SK-N-SH treated with all-trans-retinoic acid at 6 μM for 48 hours (cell line): ENCODE measurements around the gene HNRNPUL1.

Source experiments
- ATAC-seq: fragments of 200-7000 bp; cut with Tn5 transposase; 3 replicates; pipeline ENCODE4 v1.9.1; 2020; ENCODE audit warnings: mild to moderate bottlenecking, moderate library complexity
- ARNTL ChIP-seq: fragments of 450-650 bp; formaldehyde crosslinking; IDR thresholded peaks from 2 replicates; pipeline ENCODE4 v1.5.0; 2020; ENCODE audit warnings: low read depth, mild to moderate bottlenecking, moderate library complexity, borderline replicate concordance
- BACH2 ChIP-seq: fragments of 250-450 bp; sonication (Bioruptor Pico); IDR thresholded peaks from 2 replicates; pipeline ENCODE4 v1.9.0; 2021; ENCODE audit warnings: mild to moderate bottlenecking, borderline replicate concordance
- CSDC2 ChIP-seq: fragments of 250-450 bp; sonication (Bioruptor Pico); IDR thresholded peaks from 2 replicates; pipeline ENCODE4 v1.5.0; 2020; ENCODE audit warnings: mild to moderate bottlenecking, moderate library complexity
- ESRRG ChIP-seq: fragments of 250-450 bp; sonication (Bioruptor Pico); IDR thresholded peaks from 2 replicates; pipeline ENCODE4 v1.6.1; 2021; ENCODE audit warnings: mild to moderate bottlenecking
- GLIS3 ChIP-seq: fragments of 250-450 bp; sonication (Bioruptor Pico); IDR thresholded peaks from 2 replicates; pipeline ENCODE4 v1.5.0; 2020; ENCODE audit warnings: mild to moderate bottlenecking, moderate library complexity
- ISL1 ChIP-seq: fragments of 250-450 bp; sonication (Bioruptor Pico); IDR thresholded peaks from 2 replicates; pipeline ENCODE4 v2.1.2; 2022; ENCODE audit warnings: mild to moderate bottlenecking, moderate library complexity
- OSR1 ChIP-seq: fragments of 250-450 bp; sonication (Bioruptor Pico); IDR thresholded peaks from 2 replicates; pipeline ENCODE4 v1.8.0; 2022; ENCODE audit warnings: moderate library complexity, mild to moderate bottlenecking, inconsistent platforms
- PPARA ChIP-seq: fragments of 250-450 bp; sonication (Bioruptor Pico); IDR thresholded peaks from 2 replicates; pipeline ENCODE4 v1.5.0; 2020; ENCODE audit warnings: mild to moderate bottlenecking, borderline replicate concordance
- RARB ChIP-seq: fragments of 250-450 bp; sonication (Bioruptor Pico); IDR thresholded peaks from 2 replicates; pipeline ENCODE4 v1.8.0; 2021; ENCODE audit warnings: mild to moderate bottlenecking, moderate library complexity
- SNAI2 ChIP-seq: fragments of 250-450 bp; sonication (Bioruptor Pico); IDR thresholded peaks from 2 replicates; pipeline ENCODE4 v1.5.0; 2020; ENCODE audit warnings: mild to moderate bottlenecking, moderate library complexity
- TCF4 ChIP-seq: fragments of 250-450 bp; sonication (Bioruptor Pico); IDR thresholded peaks from 2 replicates; pipeline ENCODE4 v1.8.0; 2021; ENCODE audit warnings: mild to moderate bottlenecking, moderate library complexity, borderline replicate concordance
- TOX ChIP-seq: fragments of 250-450 bp; sonication (Bioruptor Pico); IDR thresholded peaks from 2 replicates; pipeline ENCODE4 v1.8.0; 2021; ENCODE audit warnings: mild to moderate bottlenecking, moderate library complexity, borderline replicate concordance
- ZC3H10 ChIP-seq: fragments of 250-450 bp; sonication (Bioruptor Pico); IDR thresholded peaks from 2 replicates; pipeline ENCODE4 v1.5.1; 2021; ENCODE audit warnings: mild to moderate bottlenecking, moderate library complexity
- ZFP30 ChIP-seq: fragments of 450-650 bp; formaldehyde crosslinking; IDR thresholded peaks from 2 replicates; pipeline ENCODE4 v1.5.0; 2022; ENCODE audit warnings: mild to moderate bottlenecking, moderate library complexity
- ZNF565 ChIP-seq: fragments of 450-650 bp; formaldehyde crosslinking; conservative IDR thresholded peaks from 2 replicates; pipeline ENCODE4 v1.5.0; 2020; ENCODE audit warnings: low read depth, mild to moderate bottlenecking, moderate library complexity
- ZNF70 ChIP-seq: fragments of 450-650 bp; formaldehyde crosslinking; IDR thresholded peaks from 2 replicates; pipeline ENCODE4 v1.5.0; 2020; ENCODE audit warnings: mild to moderate bottlenecking, moderate library complexity
- ZNF8 ChIP-seq: fragments of 450-650 bp; formaldehyde crosslinking; IDR thresholded peaks from 2 replicates; pipeline ENCODE4 v1.5.0; 2020; ENCODE audit warnings: mild to moderate bottlenecking, moderate library complexity
- TF ChIP-seq, protein P1 (sequence below): fragments of 250-450 bp; sonication (Bioruptor Pico); IDR thresholded peaks from 2 replicates; pipeline ENCODE4 v1.8.0; 2021; ENCODE audit warnings: low read depth, mild to moderate bottlenecking, moderate library complexity, borderline replicate concordance
- TF ChIP-seq, protein P2 (sequence below): fragments of 250-450 bp; sonication (Bioruptor Pico); IDR thresholded peaks from 2 replicates; pipeline ENCODE4 v1.8.0; 2020; ENCODE audit warnings: mild to moderate bottlenecking, moderate library complexity, borderline replicate concordance
- TF ChIP-seq, protein P3 (sequence below): fragments of 250-450 bp; sonication (Bioruptor Pico); IDR thresholded peaks from 2 replicates; pipeline ENCODE4 v1.5.1; 2021; ENCODE audit warnings: mild to moderate bottlenecking, moderate library complexity
- TF ChIP-seq, protein P4 (sequence below): fragments of 250-450 bp; sonication (Bioruptor Pico); IDR thresholded peaks from 2 replicates; pipeline ENCODE4 v1.5.0; 2020; ENCODE audit warnings: mild to moderate bottlenecking, moderate library complexity

Gene HNRNPUL1

DNA sequence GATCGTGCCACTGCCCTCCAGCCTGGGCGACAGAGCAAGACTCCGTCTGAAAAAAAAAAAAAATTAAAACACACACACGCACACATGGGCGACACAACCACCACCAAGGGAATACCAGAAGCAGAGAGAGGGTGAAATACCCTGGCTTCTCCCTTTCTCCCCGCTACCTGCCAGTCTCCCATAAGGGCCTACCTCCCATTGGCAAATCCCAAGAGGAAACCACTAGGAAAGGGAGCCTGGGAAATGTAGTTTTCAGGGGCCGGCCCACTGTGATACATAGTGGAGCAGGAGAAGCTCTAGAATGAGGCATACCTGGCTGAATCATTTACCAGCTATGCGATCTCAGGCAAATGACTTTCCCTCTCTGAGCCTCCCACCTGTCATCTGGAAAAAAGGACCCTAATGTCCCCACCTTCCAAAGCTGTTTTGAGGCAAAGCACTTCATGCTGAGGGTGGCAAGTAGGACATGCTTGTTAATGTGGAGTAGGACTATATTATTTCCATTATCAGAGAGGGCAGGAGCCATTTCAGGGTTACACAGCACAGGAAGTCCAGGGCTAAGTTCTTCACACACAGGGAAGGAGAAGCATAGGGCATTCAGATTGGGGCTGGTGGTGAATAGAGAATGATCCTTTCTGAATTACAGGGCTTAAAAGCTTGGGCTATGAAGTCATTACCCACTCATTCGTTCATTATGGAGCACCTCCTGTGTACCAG, 14.3 kb upstream of the HNRNPUL1 start:
- peak; percentile 40; the same call in 2 of the 3 replicates for ATAC-seq

DNA sequence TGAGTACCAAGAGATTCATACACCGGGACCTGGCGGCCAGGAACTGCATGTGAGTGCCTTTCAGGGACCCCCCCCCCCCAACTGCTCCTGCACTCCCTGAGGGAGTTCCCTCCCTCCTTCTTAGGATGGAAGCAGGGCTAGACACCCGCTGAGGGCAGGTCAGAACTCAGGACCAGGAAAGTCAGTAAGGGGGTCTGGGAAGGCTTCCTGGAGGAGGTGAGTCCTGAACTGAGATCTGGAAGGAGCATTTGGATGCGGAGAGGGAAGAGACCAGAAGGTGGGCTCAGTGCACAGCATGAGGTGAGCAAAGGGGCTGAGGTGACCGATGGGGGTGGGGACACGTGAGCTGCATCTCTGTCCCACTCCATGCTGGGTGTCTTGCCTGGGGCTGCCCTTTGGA, 10.5 kb upstream of the HNRNPUL1 start:
- TF ChIP-seq CSDC2 (CRISPR knock-in tag) = no peak
- no peak for TF ChIP-seq ZFP30 (CRISPR knock-in tag)
- no peak for TF ChIP-seq PPARA
- TF ChIP-seq ZC3H10 (CRISPR knock-in tag) = no peak
- TF ChIP-seq, protein P1, sequence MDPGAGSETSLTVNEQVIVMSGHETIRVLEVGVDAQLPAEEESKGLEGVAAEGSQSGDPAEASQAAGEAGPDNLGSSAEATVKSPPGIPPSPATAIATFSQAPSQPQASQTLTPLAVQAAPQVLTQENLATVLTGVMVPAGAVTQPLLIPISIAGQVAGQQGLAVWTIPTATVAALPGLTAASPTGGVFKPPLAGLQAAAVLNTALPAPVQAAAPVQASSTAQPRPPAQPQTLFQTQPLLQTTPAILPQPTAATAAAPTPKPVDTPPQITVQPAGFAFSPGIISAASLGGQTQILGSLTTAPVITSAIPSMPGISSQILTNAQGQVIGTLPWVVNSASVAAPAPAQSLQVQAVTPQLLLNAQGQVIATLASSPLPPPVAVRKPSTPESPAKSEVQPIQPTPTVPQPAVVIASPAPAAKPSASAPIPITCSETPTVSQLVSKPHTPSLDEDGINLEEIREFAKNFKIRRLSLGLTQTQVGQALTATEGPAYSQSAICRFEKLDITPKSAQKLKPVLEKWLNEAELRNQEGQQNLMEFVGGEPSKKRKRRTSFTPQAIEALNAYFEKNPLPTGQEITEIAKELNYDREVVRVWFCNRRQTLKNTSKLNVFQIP (CRISPR knock-in tag) = no peak
- TF ChIP-seq, protein P2, sequence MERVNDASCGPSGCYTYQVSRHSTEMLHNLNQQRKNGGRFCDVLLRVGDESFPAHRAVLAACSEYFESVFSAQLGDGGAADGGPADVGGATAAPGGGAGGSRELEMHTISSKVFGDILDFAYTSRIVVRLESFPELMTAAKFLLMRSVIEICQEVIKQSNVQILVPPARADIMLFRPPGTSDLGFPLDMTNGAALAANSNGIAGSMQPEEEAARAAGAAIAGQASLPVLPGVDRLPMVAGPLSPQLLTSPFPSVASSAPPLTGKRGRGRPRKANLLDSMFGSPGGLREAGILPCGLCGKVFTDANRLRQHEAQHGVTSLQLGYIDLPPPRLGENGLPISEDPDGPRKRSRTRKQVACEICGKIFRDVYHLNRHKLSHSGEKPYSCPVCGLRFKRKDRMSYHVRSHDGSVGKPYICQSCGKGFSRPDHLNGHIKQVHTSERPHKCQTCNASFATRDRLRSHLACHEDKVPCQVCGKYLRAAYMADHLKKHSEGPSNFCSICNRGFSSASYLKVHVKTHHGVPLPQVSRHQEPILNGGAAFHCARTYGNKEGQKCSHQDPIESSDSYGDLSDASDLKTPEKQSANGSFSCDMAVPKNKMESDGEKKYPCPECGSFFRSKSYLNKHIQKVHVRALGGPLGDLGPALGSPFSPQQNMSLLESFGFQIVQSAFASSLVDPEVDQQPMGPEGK (CRISPR knock-in tag) = no peak
- no peak for TF ChIP-seq OSR1 (CRISPR knock-in tag)
- TF ChIP-seq ZNF70 (CRISPR knock-in tag) = no peak
- TF ChIP-seq TOX = no peak
- no peak for TF ChIP-seq BACH2 (CRISPR knock-in tag)
- TF ChIP-seq SNAI2 (CRISPR knock-in tag) = no peak
- TF ChIP-seq, protein P3, sequence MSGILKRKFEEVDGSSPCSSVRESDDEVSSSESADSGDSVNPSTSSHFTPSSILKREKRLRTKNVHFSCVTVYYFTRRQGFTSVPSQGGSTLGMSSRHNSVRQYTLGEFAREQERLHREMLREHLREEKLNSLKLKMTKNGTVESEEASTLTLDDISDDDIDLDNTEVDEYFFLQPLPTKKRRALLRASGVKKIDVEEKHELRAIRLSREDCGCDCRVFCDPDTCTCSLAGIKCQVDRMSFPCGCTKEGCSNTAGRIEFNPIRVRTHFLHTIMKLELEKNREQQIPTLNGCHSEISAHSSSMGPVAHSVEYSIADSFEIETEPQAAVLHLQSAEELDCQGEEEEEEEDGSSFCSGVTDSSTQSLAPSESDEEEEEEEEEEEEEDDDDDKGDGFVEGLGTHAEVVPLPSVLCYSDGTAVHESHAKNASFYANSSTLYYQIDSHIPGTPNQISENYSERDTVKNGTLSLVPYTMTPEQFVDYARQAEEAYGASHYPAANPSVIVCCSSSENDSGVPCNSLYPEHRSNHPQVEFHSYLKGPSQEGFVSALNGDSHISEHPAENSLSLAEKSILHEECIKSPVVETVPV = no peak
- TF ChIP-seq, protein P4, sequence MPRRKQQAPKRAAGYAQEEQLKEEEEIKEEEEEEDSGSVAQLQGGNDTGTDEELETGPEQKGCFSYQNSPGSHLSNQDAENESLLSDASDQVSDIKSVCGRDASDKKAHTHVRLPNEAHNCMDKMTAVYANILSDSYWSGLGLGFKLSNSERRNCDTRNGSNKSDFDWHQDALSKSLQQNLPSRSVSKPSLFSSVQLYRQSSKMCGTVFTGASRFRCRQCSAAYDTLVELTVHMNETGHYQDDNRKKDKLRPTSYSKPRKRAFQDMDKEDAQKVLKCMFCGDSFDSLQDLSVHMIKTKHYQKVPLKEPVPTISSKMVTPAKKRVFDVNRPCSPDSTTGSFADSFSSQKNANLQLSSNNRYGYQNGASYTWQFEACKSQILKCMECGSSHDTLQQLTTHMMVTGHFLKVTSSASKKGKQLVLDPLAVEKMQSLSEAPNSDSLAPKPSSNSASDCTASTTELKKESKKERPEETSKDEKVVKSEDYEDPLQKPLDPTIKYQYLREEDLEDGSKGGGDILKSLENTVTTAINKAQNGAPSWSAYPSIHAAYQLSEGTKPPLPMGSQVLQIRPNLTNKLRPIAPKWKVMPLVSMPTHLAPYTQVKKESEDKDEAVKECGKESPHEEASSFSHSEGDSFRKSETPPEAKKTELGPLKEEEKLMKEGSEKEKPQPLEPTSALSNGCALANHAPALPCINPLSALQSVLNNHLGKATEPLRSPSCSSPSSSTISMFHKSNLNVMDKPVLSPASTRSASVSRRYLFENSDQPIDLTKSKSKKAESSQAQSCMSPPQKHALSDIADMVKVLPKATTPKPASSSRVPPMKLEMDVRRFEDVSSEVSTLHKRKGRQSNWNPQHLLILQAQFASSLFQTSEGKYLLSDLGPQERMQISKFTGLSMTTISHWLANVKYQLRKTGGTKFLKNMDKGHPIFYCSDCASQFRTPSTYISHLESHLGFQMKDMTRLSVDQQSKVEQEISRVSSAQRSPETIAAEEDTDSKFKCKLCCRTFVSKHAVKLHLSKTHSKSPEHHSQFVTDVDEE (CRISPR knock-in tag) = no peak
- TF ChIP-seq RARB (CRISPR knock-in tag) = no peak
- no peak for TF ChIP-seq ZNF8 (CRISPR knock-in tag)
- TF ChIP-seq ESRRG (CRISPR knock-in tag) = no peak
- ATAC-seq = no peak

More for the DNA sequence above, 14.3 kb upstream of the HNRNPUL1 start:
- TF ChIP-seq ZNF8 (CRISPR knock-in tag) = no peak
- no peak for TF ChIP-seq ISL1 (CRISPR knock-in tag)
- TF ChIP-seq CSDC2 (CRISPR knock-in tag) = no peak
- TF ChIP-seq, protein P3 = no peak
- no peak for TF ChIP-seq TCF4 (CRISPR knock-in tag)
- no peak for TF ChIP-seq RARB (CRISPR knock-in tag)
- no peak for TF ChIP-seq PPARA
- TF ChIP-seq, protein P1 (CRISPR knock-in tag) = no peak
- no peak for TF ChIP-seq OSR1 (CRISPR knock-in tag)
- TF ChIP-seq ZFP30 (CRISPR knock-in tag) = no peak
- TF ChIP-seq GLIS3 (CRISPR knock-in tag) = no peak
- TF ChIP-seq TOX = no peak
- TF ChIP-seq SNAI2 (CRISPR knock-in tag) = no peak
- TF ChIP-seq, protein P4 (CRISPR knock-in tag) = no peak
- no peak for TF ChIP-seq ARNTL (CRISPR knock-in tag)
- TF ChIP-seq ZC3H10 (CRISPR knock-in tag) = no peak
- TF ChIP-seq ZNF70 (CRISPR knock-in tag) = no peak
- no peak for TF ChIP-seq BACH2 (CRISPR knock-in tag)
- TF ChIP-seq ZNF565 (CRISPR knock-in tag) = no peak
